Measurements from ENCODE around the gene LRP1B.

LRP1B gene

GRCh38 chr2:141796449-141796848 is 334.4 kb downstream of the LRP1B start:
- Histone ChIP-seq H3K4me3 (ENCODE audit: low read length) (no peak overlapping the region), H3K9ac (ENCODE audit: low read depth, low read length) (no peak overlapping the region), H3K36me3 (ENCODE audit: insufficient read depth, low read depth, low read length) (no peaks in the 10 kb centered on the region), H3K27ac (ENCODE audit: low read length) (no peak overlapping the region), H3K4me1 (ENCODE audit: insufficient read depth, low read length) (no peaks in the 10 kb centered on the region), H3K27me3 (ENCODE audit: insufficient read depth, low read length) (no peaks in the 10 kb centered on the region), H3K9me3 (ENCODE audit: insufficient read depth, low read depth, low read length) (no peaks in the 10 kb centered on the region)

- Histone ChIP-seq H3K4me3 (ENCODE audit: low read length) (no peak overlapping the region), H3K27me3 (ENCODE audit: insufficient read depth, low read length) (no peaks in the 10 kb centered on the region), H3K4me1 (ENCODE audit: insufficient read depth, low read length) (no peaks in the 10 kb centered on the region), H3K36me3 (ENCODE audit: insufficient read depth, low read depth, low read length) (no peaks in the 10 kb centered on the region), H3K9me3 (ENCODE audit: insufficient read depth, low read depth, low read length) (no peaks in the 10 kb centered on the region), H3K9ac (ENCODE audit: low read depth, low read length) (no peak overlapping the region), H3K27ac (ENCODE audit: low read length) (no peak overlapping the region)
Measured at GRCh38 chr2:141791521-141791920, 339.3 kb downstream of the LRP1B start.

- no peaks in the 10 kb centered on the region for H3K36me3 ChIP-seq (ENCODE audit: insufficient read depth, low read depth, low read length)
- no peaks in the 10 kb centered on the region for H3K4me1 ChIP-seq (ENCODE audit: insufficient read depth, low read length)
- H3K4me3 ChIP-seq (ENCODE audit: low read length) = no peak overlapping the region
Measured at GRCh38 chr2:141782574-141782973, 348.2 kb downstream of the LRP1B start.

GRCh38 chr2:141778315-141778835 is 352.4 kb downstream of the LRP1B start:
- no peak overlapping the region for H3K27ac ChIP-seq (ENCODE audit: low read length)
- no peak overlapping the region for H3K4me3 ChIP-seq (ENCODE audit: low read length)
- no peaks in the 10 kb centered on the region for H3K9me3 ChIP-seq (ENCODE audit: insufficient read depth, low read depth, low read length)
- H3K9ac ChIP-seq (ENCODE audit: low read depth, low read length) = no peak overlapping the region
- H3K4me1 ChIP-seq (ENCODE audit: insufficient read depth, low read length) = 0 out of 2 replicates have a peak, but pooled peaks cover 3% of the 10 kb centered on the region
- no peaks in the 10 kb centered on the region for H3K27me3 ChIP-seq (ENCODE audit: insufficient read depth, low read length)
- H3K36me3 ChIP-seq (ENCODE audit: insufficient read depth, low read depth, low read length) = no peaks in the 10 kb centered on the region

More at GRCh38 chr2:141782574-141782973, 348.2 kb downstream of the LRP1B start:
- Histone ChIP-seq H3K27ac (ENCODE audit: low read length) (no peak overlapping the region), H3K27me3 (ENCODE audit: insufficient read depth, low read length) (no peaks in the 10 kb centered on the region), H3K9me3 (ENCODE audit: insufficient read depth, low read depth, low read length) (no peaks in the 10 kb centered on the region), H3K9ac (ENCODE audit: low read depth, low read length) (no peak overlapping the region)

- H3K4me3 ChIP-seq (ENCODE audit: low read length) = no peak overlapping the region
Measured at GRCh38 chr2:141770530-141770929, 360.3 kb downstream of the LRP1B start.

GRCh38 chr2:141767691-141768090 is 363.1 kb downstream of the LRP1B start:
- no peaks in the 10 kb centered on the region for H3K27me3 ChIP-seq (ENCODE audit: insufficient read depth, low read length)
- no peak overlapping the region for H3K4me3 ChIP-seq (ENCODE audit: low read length)
- peaks cover 10% of the 10 kb centered on the region for H3K4me1 ChIP-seq (ENCODE audit: insufficient read depth, low read length)

More at GRCh38 chr2:141770530-141770929, 360.3 kb downstream of the LRP1B start:
- peaks cover 16% of the 10 kb centered on the region for H3K4me1 ChIP-seq (ENCODE audit: insufficient read depth, low read length)
- H3K27ac ChIP-seq (ENCODE audit: low read length) = no peak overlapping the region
- H3K9me3 ChIP-seq (ENCODE audit: insufficient read depth, low read depth, low read length) = no peaks in the 10 kb centered on the region
- no peak overlapping the region for H3K9ac ChIP-seq (ENCODE audit: low read depth, low read length)
- H3K36me3 ChIP-seq (ENCODE audit: insufficient read depth, low read depth, low read length) = no peaks in the 10 kb centered on the region
- no peaks in the 10 kb centered on the region for H3K27me3 ChIP-seq (ENCODE audit: insufficient read depth, low read length)

GRCh38 chr2:141767051-141767450 is 363.8 kb downstream of the LRP1B start:
- Histone ChIP-seq H3K9ac (ENCODE audit: low read depth, low read length) (no peak overlapping the region), H3K4me3 (ENCODE audit: low read length) (no peak overlapping the region), H3K4me1 (ENCODE audit: insufficient read depth, low read length) (peaks cover 5% of the 10 kb centered on the region), H3K36me3 (ENCODE audit: insufficient read depth, low read depth, low read length) (no peaks in the 10 kb centered on the region), H3K27me3 (ENCODE audit: insufficient read depth, low read length) (no peaks in the 10 kb centered on the region), H3K27ac (ENCODE audit: low read length) (no peak overlapping the region), H3K9me3 (ENCODE audit: insufficient read depth, low read depth, low read length) (no peaks in the 10 kb centered on the region)

More at GRCh38 chr2:141767691-141768090, 363.1 kb downstream of the LRP1B start:
- Histone ChIP-seq H3K9ac (ENCODE audit: low read depth, low read length) (no peak overlapping the region), H3K27ac (ENCODE audit: low read length) (no peak overlapping the region), H3K36me3 (ENCODE audit: insufficient read depth, low read depth, low read length) (no peaks in the 10 kb centered on the region), H3K9me3 (ENCODE audit: insufficient read depth, low read depth, low read length) (no peaks in the 10 kb centered on the region)

GRCh38 chr2:141766225-141766624 is 364.6 kb downstream of the LRP1B start:
- Histone ChIP-seq H3K4me3 (ENCODE audit: low read length) (no peak overlapping the region), H3K27me3 (ENCODE audit: insufficient read depth, low read length) (no peaks in the 10 kb centered on the region), H3K4me1 (ENCODE audit: insufficient read depth, low read length) (peaks cover 5% of the 10 kb centered on the region), H3K36me3 (ENCODE audit: insufficient read depth, low read depth, low read length) (no peaks in the 10 kb centered on the region), H3K9me3 (ENCODE audit: insufficient read depth, low read depth, low read length) (no peaks in the 10 kb centered on the region), H3K9ac (ENCODE audit: low read depth, low read length) (no peak overlapping the region), H3K27ac (ENCODE audit: low read length) (no peak overlapping the region)

GRCh38 chr2:141748616-141749015 is 382.2 kb downstream of the LRP1B start:
- H3K27me3 ChIP-seq (ENCODE audit: insufficient read depth, low read length) = no peaks in the 10 kb centered on the region
- no peaks in the 10 kb centered on the region for H3K4me1 ChIP-seq (ENCODE audit: insufficient read depth, low read length)
- no peak overlapping the region for H3K27ac ChIP-seq (ENCODE audit: low read length)
- no peaks in the 10 kb centered on the region for H3K36me3 ChIP-seq (ENCODE audit: insufficient read depth, low read depth, low read length)
- no peak overlapping the region for H3K9ac ChIP-seq (ENCODE audit: low read depth, low read length)
- H3K4me3 ChIP-seq (ENCODE audit: low read length) = no peak overlapping the region
- no peaks in the 10 kb centered on the region for H3K9me3 ChIP-seq (ENCODE audit: insufficient read depth, low read depth, low read length)

GRCh38 chr2:141741652-141742051 is 389.2 kb downstream of the LRP1B start:
- Histone ChIP-seq H3K36me3 (ENCODE audit: insufficient read depth, low read depth, low read length) (no peaks in the 10 kb centered on the region), H3K9ac (ENCODE audit: low read depth, low read length) (no peak overlapping the region), H3K9me3 (ENCODE audit: insufficient read depth, low read depth, low read length) (no peaks in the 10 kb centered on the region), H3K4me3 (ENCODE audit: low read length) (no peak overlapping the region), H3K27me3 (ENCODE audit: insufficient read depth, low read length) (no peaks in the 10 kb centered on the region), H3K4me1 (ENCODE audit: insufficient read depth, low read length) (no peaks in the 10 kb centered on the region), H3K27ac (ENCODE audit: low read length) (no peak overlapping the region)

GRCh38 chr2:141737492-141738255 is 393.1 kb downstream of the LRP1B start:
- Histone ChIP-seq H3K27me3 (ENCODE audit: insufficient read depth, low read length) (no peaks in the 10 kb centered on the region), H3K4me3 (ENCODE audit: low read length) (no peak overlapping the region), H3K4me1 (ENCODE audit: insufficient read depth, low read length) (peaks cover 15% of the 10 kb centered on the region; the same call in 1 of the 2 replicates), H3K27ac (ENCODE audit: low read length) (no peak overlapping the region), H3K9me3 (ENCODE audit: insufficient read depth, low read depth, low read length) (no peaks in the 10 kb centered on the region), H3K36me3 (ENCODE audit: insufficient read depth, low read depth, low read length) (no peaks in the 10 kb centered on the region), H3K9ac (ENCODE audit: low read depth, low read length) (no peak overlapping the region)

- H3K4me1 ChIP-seq (ENCODE audit: insufficient read depth, low read length) = peaks cover 15% of the 10 kb centered on the region; the same call in 1 of the 2 replicates
- no peaks in the 10 kb centered on the region for H3K9me3 ChIP-seq (ENCODE audit: insufficient read depth, low read depth, low read length)
- no peak overlapping the region for H3K27ac ChIP-seq (ENCODE audit: low read length)
- no peaks in the 10 kb centered on the region for H3K36me3 ChIP-seq (ENCODE audit: insufficient read depth, low read depth, low read length)
- H3K9ac ChIP-seq (ENCODE audit: low read depth, low read length) = no peak overlapping the region
- H3K4me3 ChIP-seq (ENCODE audit: low read length) = no peak overlapping the region
- no peaks in the 10 kb centered on the region for H3K27me3 ChIP-seq (ENCODE audit: insufficient read depth, low read length)
Measured at GRCh38 chr2:141736466-141736865, 394.4 kb downstream of the LRP1B start.
